BJ (cell line): ENCODE measurements around the gene BEAN1. TPM values are rescaled to one million over a fixed set of nuclear protein-coding genes. Genes with fewer than 3 reads are reported as not detected.

Experiments used
- CTCF ChIA-PET: fragments of 350-600 bp; formaldehyde crosslinking; extraction: SDS; loops from one replicate; lab custom pipeline; 2021; ENCODE audit warnings: antibody characterized with exemption, inconsistent platforms; lab: Yijun Ruan, JAX
- POLR2A ChIA-PET: fragments of 300-600 bp; sonication (Branson Sonifier 250); formaldehyde crosslinking; extraction: SDS; loops from one replicate; lab custom pipeline; 2021; ENCODE audit warnings: antibody characterized with exemption; lab: Charles Lee
- DNase-seq: peaks from one replicate; pipeline ENCODE4 v3.0.0-alpha.2; 2011; ENCODE audit warnings: low read depth
- H3K27me3 ChIP-seq: 2 replicates; pipeline ENCODE4 v1.6.0; 2011; ENCODE audit warnings: low read length; ENCODE audit not compliant: control insufficient read depth, insufficient read depth
- H3K36me3 ChIP-seq: 2 replicates; pipeline ENCODE4 v1.5.1; 2011; ENCODE audit warnings: low read length; ENCODE audit not compliant: control insufficient read depth, insufficient read depth
- H3K4me3 ChIP-seq: 2 replicates; pipeline ENCODE4 v1.5.1; 2011; ENCODE audit warnings: low read depth, mild to moderate bottlenecking, control low read depth, low read length
- polyA plus RNA-seq: library from polyadenylated mRNA; depleted of rRNA; stranded (reverse); fragments of >200 nt; gene quantifications from 2 replicates; pipeline ENCODE4 v1.2.3, GENCODE V29; 2011
- TF ChIP-seq, protein P1 (sequence below): IDR thresholded peaks from 2 replicates; pipeline ENCODE4 v1.5.1; 2011; ENCODE audit warnings: low read depth, mild to moderate bottlenecking, control low read depth, inconsistent platforms, low read length, moderate library complexity; ENCODE audit not compliant: insufficient read depth

The BEAN1 gene
- polyA plus RNA-seq, 1 experiment = not detected

DNA sequence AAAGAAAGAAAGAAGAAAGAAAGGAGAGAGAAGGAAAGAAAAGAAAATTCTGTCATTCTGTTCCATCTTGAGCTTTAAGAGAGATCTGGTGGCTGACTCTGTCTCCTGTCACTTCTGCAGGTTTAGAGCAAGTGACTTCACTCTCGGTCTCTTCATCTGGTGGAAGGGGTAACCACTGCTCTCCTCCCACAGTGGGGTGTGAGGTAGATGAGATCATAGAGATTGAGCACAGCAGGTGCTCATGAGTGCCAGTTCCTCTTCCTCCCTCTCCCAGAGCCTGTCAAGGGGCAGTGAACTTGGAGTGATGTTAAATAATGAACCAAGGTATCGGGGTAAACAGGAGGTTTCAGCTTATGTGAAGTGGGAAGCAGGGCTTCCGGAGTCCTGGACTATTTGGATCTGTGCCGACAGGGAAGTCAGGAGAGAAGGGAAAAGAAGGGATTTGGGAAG lies 47.7 kb downstream of the BEAN1 start:
- H3K36me3 ChIP-seq = no peaks in the 10 kb centered on the region
- CTCF ChIA-PET = interaction anchor here (1.8 to 3.7 kb wide), 4 partner anchors 8 to 68 kb away, joined by 5 to 12 read pairs (median 10); no protein-coding TSS in a partner anchor
- H3K27me3 ChIP-seq = peaks cover 8% of the 10 kb centered on the region; the same call in 1 of the 2 replicates
- POLR2A ChIA-PET = interaction anchor here (0.5 kb wide), 1 partner anchor 33 kb away, joined by 3 read pairs; no protein-coding TSS in a partner anchor
- no peak overlapping the region for H3K4me3 ChIP-seq
- TF ChIP-seq, protein P1, sequence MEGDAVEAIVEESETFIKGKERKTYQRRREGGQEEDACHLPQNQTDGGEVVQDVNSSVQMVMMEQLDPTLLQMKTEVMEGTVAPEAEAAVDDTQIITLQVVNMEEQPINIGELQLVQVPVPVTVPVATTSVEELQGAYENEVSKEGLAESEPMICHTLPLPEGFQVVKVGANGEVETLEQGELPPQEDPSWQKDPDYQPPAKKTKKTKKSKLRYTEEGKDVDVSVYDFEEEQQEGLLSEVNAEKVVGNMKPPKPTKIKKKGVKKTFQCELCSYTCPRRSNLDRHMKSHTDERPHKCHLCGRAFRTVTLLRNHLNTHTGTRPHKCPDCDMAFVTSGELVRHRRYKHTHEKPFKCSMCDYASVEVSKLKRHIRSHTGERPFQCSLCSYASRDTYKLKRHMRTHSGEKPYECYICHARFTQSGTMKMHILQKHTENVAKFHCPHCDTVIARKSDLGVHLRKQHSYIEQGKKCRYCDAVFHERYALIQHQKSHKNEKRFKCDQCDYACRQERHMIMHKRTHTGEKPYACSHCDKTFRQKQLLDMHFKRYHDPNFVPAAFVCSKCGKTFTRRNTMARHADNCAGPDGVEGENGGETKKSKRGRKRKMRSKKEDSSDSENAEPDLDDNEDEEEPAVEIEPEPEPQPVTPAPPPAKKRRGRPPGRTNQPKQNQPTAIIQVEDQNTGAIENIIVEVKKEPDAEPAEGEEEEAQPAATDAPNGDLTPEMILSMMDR = no peak
- DNase-seq = no peak

DNA sequence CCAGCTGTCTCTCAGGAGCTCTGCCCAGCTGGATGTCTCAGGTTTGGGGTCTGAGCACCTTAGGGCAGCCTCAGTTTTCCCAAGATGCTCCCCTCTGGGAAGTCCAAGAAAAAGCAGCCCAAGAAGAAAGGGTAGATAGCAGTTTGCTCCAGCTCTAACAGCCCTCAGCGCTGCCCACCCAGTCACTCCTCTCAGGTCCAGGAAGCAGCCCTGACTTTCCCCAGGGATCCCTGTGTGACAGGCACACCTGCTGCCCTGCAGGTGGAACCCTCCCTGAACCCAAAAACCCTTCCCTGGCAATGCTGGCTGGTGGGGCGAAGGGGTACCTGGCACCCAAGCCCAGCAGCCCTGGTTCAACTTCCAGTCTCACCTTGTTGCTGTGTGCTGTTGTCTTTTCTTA lies 48.1 kb downstream of the BEAN1 start:
- CTCF ChIA-PET = interaction anchor here (1.7 to 3.7 kb wide), 4 partner anchors 12 to 69 kb away, joined by 3 to 12 read pairs (median 8); no protein-coding TSS in a partner anchor
- TF ChIP-seq, protein P1 = no peak
- POLR2A ChIA-PET = interaction anchor here (0.5 kb wide), 1 partner anchor 33 kb away, joined by 3 read pairs; no protein-coding TSS in a partner anchor

DNA sequence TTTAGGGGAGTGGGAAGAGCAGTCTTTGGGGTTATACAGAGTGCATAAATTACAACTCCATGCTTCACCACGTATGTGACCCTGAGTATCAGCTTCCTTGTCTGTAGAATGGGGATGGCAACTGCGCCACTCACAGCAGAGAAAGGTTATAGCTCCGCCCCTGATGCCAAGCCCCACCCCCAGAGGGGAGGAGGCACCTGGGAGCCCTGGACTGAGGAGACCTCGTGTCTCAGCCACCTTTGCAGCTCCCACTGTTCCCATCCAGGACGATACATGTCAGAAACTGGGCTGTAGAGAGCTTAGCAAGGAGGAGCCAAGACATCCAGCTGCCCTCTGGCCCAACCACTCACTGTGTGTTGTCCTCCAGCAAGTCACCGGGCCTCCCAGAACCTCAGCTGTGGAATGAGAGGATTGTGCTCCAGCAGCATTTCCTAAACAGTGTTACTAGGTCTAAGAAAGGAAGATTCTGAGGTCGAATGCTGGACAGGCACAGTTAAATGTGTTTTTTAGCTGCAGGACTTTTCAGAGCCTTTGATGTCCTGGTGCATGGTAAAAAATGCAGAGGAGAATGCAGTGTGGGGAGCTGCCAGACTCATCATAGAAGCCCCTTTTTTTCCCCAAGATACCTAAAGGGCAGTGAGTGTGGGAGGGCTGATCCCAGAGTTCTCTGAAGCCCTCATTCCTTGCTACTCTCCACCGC lies 49.4 kb downstream of the BEAN1 start:
- CTCF ChIA-PET = interaction anchor here (0.6 to 4.7 kb wide), 17 partner anchors 8 to 392 kb away, joined by 3 to 34 read pairs (median 4); no protein-coding TSS in a partner anchor
- TF ChIP-seq, protein P1 = no peak
- Histone ChIP-seq H3K27me3 (peaks cover 6% of the 10 kb centered on the region; the same call in 1 of the 2 replicates), H3K36me3 (no peaks in the 10 kb centered on the region), H3K4me3 (no peak overlapping the region)
- POLR2A ChIA-PET = no interaction called here
- no peak for DNase-seq

More for the DNA sequence above, 48.1 kb downstream of the BEAN1 start:
- H3K36me3 ChIP-seq = no peaks in the 10 kb centered on the region
- DNase-seq = no peak
- peaks cover 8% of the 10 kb centered on the region; the same call in 1 of the 2 replicates for H3K27me3 ChIP-seq
- no peak overlapping the region for H3K4me3 ChIP-seq

DNA sequence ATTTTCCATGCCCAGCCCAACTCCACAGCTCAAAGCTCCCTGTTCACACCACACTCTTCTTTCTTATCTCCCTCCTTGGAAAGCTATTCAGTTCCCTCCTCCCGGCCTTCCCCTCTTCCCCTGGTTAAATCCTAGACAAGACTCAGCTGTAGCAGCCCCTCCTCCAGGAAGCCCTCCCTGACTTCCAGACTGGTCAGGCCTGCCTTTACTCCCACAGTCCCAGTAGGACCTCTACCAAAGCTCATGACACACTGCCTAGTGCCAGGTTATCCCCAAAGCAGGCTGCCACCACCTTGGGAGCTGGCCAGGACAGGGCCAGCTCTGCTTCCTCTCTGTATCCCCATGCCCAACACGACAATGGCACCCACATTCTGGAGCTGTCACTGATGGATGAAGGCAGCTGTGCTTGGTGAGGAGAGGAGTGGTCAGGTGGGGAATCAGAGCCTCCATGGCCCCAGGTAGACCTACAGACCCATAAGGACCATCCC lies 50.0 kb downstream of the BEAN1 start:
- no peak for DNase-seq
- TF ChIP-seq, protein P1 = no peak
- POLR2A ChIA-PET = no interaction called here
- H3K27me3 ChIP-seq = peaks cover 6% of the 10 kb centered on the region; the same call in 1 of the 2 replicates
- CTCF ChIA-PET = interaction anchor here (0.8 to 4.7 kb wide), 13 partner anchors 7 to 391 kb away, joined by 3 to 34 read pairs (median 4); no protein-coding TSS in a partner anchor
- no peak overlapping the region for H3K4me3 ChIP-seq
- H3K36me3 ChIP-seq = no peaks in the 10 kb centered on the region
